ENCODE measurements around the gene E2F3. TPM values are rescaled to one million over a fixed set of nuclear protein-coding genes. Genes with fewer than 3 reads are reported as not detected.

Gene E2F3
- total and polyA plus RNA-seq, 4 donors = 5.4 to 36.4 (median 17.0) TPM

DNA sequence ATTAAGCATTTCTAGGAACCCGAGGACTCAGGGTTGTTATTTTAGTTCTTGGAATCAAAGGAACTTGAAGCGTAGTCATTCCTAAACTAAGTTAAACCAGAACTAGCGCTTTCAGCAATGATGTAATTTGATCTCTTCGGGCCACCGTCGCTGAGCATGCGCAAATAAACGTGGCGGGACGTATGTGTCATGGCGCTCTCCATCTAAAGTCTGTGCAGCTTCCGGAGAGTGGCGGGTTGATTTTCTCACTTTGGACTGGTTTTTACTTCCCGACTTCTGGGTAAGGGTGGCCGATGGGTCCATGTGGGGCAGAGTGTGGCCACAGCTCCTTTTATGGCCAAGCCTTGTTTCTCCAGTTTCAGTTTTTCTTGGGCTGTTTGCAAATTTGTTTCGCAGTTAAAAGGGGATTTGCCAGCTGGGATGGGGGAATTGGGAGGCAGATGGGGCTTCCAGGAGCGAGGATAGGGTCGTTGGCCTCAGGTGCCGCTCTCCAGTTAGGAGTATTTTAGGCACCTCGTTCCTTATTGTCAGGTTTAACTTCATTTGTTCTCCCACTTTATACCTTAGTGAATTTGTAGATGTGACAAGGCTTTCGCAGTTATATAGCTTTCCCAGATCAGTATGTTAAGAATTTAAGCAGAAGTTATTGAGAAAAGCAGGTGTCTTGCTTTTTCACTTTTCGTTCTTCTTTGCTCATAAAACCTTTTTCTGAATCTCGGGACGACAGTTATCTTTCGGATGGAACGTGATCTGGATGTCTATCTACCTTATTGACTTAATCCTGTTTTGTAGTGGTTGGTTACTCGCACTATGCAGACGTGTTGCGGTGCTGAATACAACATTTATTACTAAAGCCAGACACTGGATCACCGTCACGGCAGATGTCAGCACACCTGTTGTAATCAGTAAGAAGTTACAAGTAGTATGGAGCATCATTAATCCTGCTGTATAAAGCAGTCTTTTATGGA lies 132.9 kb downstream of the E2F3 start, which contains the start of gene CDKAL1:
Gene CDKAL1, plus strand, starts transcription at position 163 of the 968 bp plus-strand sequence. CDS start 11,894 bp downstream, outside the sequence.
- Histone ChIP-seq H3K4me3 (ENCODE audit: low read depth, low read length) (peak within 1 kb of the TSS; percentile 84), H3K27ac (ENCODE audit: low read depth, low read length) (peak within 1 kb of the TSS; percentile 89), H3K27me3 (ENCODE audit: control insufficient read depth, insufficient read depth, low read length) (no peaks in the 10 kb centered on the region), H3K9me3 (ENCODE audit: control insufficient read depth, insufficient read depth, low read length) (no peaks in the 10 kb centered on the region), H3K4me1 (ENCODE audit: control insufficient read depth, insufficient read depth, low read length) (peaks cover 3% of the 10 kb centered on the region), H3K36me3 (ENCODE audit: control insufficient read depth, insufficient read depth, low read length) (peaks cover 2% of the 10 kb centered on the region)
- DNase-seq (ENCODE audit: low read depth in 4 of 6, low spot score in 6 of 6) = peak; percentile 87 to 98 (median 92)
- 1% methylated on average over 19 of the region's 31 CpGs for WGBS (ENCODE audit: insufficient coverage)

GRCh38 chr6:20538131-20538662 lies 136.5 kb downstream of the E2F3 start:
- DNase-seq (ENCODE audit: low read depth in 4 of 6, low spot score in 6 of 6) = no peak
- peaks cover 3% of the 10 kb centered on the region for H3K4me1 ChIP-seq (ENCODE audit: control insufficient read depth, insufficient read depth, low read length)
- no CpG with 5 or more reads among the region's 1 CpG for WGBS (ENCODE audit: insufficient coverage)

GRCh38 chr6:20538907-20539306 lies 137.2 kb downstream of the E2F3 start:
- WGBS (ENCODE audit: insufficient coverage) = 100% methylated on average over 1 of the region's 4 CpGs
- H3K4me1 ChIP-seq (ENCODE audit: control insufficient read depth, insufficient read depth, low read length) = peaks cover 3% of the 10 kb centered on the region
- no peak overlapping the region for H3K4me3 ChIP-seq (ENCODE audit: low read depth, low read length)
- no peaks in the 10 kb centered on the region for H3K27me3 ChIP-seq (ENCODE audit: control insufficient read depth, insufficient read depth, low read length)
- H3K9me3 ChIP-seq (ENCODE audit: control insufficient read depth, insufficient read depth, low read length) = no peaks in the 10 kb centered on the region
- no peak overlapping the region for H3K27ac ChIP-seq (ENCODE audit: low read depth, low read length)
- no peak for DNase-seq (ENCODE audit: low read depth in 4 of 6, low spot score in 6 of 6)
- peaks cover 2% of the 10 kb centered on the region for H3K36me3 ChIP-seq (ENCODE audit: control insufficient read depth, insufficient read depth, low read length)

More at GRCh38 chr6:20538131-20538662, 136.5 kb downstream of the E2F3 start:
- Histone ChIP-seq H3K9me3 (ENCODE audit: control insufficient read depth, insufficient read depth, low read length) (no peaks in the 10 kb centered on the region), H3K36me3 (ENCODE audit: control insufficient read depth, insufficient read depth, low read length) (peaks cover 2% of the 10 kb centered on the region), H3K4me3 (ENCODE audit: low read depth, low read length) (no peak overlapping the region), H3K27ac (ENCODE audit: low read depth, low read length) (no peak overlapping the region), H3K27me3 (ENCODE audit: control insufficient read depth, insufficient read depth, low read length) (no peaks in the 10 kb centered on the region)

DNA sequence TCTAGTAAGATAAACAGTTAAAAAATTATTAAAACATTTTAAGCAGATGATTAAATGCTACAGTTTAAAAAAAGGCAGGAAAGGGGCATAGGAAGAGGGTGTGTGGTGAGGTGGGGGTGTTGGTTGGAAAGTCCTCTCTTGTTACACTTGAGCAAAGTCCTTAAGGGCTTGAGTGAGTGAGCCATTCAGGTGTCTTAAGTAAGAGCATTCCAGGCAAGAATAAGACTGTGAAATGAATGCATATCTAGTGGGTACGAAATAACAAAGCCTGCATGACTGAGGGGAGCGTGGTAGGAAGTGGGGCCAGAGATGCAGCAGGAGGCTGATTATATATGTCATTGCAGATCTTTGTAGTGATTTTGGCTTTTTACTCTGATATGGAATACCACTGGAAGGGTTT lies 137.7 kb downstream of the E2F3 start:
- H3K4me3 ChIP-seq (ENCODE audit: low read depth, low read length) = no peak overlapping the region
- DNase-seq (ENCODE audit: low read depth in 4 of 6, low spot score in 6 of 6) = no peak
- peaks cover 3% of the 10 kb centered on the region for H3K4me1 ChIP-seq (ENCODE audit: control insufficient read depth, insufficient read depth, low read length)
- 93% methylated on average over 2 of the region's 2 CpGs for WGBS (ENCODE audit: insufficient coverage)
- H3K9me3 ChIP-seq (ENCODE audit: control insufficient read depth, insufficient read depth, low read length) = no peaks in the 10 kb centered on the region
- no peaks in the 10 kb centered on the region for H3K27me3 ChIP-seq (ENCODE audit: control insufficient read depth, insufficient read depth, low read length)
- peaks cover 2% of the 10 kb centered on the region for H3K36me3 ChIP-seq (ENCODE audit: control insufficient read depth, insufficient read depth, low read length)
- no peak overlapping the region for H3K27ac ChIP-seq (ENCODE audit: low read depth, low read length)

DNA sequence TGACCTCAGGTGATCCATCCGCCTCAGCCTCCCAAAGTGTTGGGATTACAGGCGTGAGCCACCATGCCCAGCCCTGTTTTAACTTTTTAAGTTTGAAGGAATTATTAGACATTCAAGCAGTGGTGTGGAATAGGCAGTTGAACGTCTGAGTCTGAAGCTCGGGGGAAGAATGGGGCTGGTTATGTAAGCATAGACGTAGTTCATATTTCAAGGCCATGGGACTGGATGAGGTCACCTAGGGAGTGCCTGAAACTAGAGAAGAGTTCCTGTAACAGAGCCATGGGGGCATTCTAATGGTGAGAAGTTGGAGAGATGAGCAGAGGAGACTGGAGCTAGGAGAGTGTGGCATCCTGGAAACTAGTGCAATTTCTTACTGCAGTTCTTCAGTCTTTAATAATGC lies 139.0 kb downstream of the E2F3 start:
- Histone ChIP-seq H3K9me3 (ENCODE audit: control insufficient read depth, insufficient read depth, low read length) (no peaks in the 10 kb centered on the region), H3K4me3 (ENCODE audit: low read depth, low read length) (no peak overlapping the region), H3K36me3 (ENCODE audit: control insufficient read depth, insufficient read depth, low read length) (peaks cover 5% of the 10 kb centered on the region), H3K4me1 (ENCODE audit: control insufficient read depth, insufficient read depth, low read length) (peaks cover 3% of the 10 kb centered on the region), H3K27ac (ENCODE audit: low read depth, low read length) (no peak overlapping the region), H3K27me3 (ENCODE audit: control insufficient read depth, insufficient read depth, low read length) (no peaks in the 10 kb centered on the region)
- DNase-seq (ENCODE audit: low read depth in 4 of 6, low spot score in 6 of 6) = no peak
- 92% methylated on average over 5 of the region's 5 CpGs for WGBS (ENCODE audit: insufficient coverage)

DNA sequence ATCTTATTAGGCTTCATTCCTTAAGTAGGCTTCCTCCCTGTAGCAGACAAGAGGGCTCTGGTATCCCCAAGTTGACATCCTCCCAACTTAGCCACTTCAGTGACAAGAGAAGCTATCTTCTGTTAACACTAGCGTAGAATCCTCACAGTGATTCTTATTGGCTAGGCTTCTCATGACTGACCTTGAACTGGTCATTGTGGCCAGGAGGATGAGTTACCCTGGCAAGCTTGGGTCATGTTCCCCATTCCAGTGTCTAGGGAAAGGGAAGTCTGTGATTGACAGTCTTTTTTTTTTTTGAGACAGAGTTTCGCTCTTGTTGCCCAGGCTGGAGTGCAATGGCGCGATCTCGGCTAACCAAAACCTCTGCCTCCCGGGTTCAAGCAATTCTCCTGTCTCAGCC lies 139.7 kb downstream of the E2F3 start:
- WGBS (ENCODE audit: insufficient coverage) = 98% methylated on average over 5 of the region's 6 CpGs
- H3K4me3 ChIP-seq (ENCODE audit: low read depth, low read length) = no peak overlapping the region

GRCh38 chr6:20542927-20543602 lies 141.4 kb downstream of the E2F3 start:
- Histone ChIP-seq H3K4me1 (ENCODE audit: control insufficient read depth, insufficient read depth, low read length) (no peaks in the 10 kb centered on the region), H3K27me3 (ENCODE audit: control insufficient read depth, insufficient read depth, low read length) (no peaks in the 10 kb centered on the region), H3K9me3 (ENCODE audit: control insufficient read depth, insufficient read depth, low read length) (no peaks in the 10 kb centered on the region), H3K27ac (ENCODE audit: low read depth, low read length) (no peak overlapping the region), H3K36me3 (ENCODE audit: control insufficient read depth, insufficient read depth, low read length) (peaks cover 8% of the 10 kb centered on the region), H3K4me3 (ENCODE audit: low read depth, low read length) (no peak overlapping the region)
- no peak for DNase-seq (ENCODE audit: low read depth in 4 of 6, low spot score in 6 of 6)
- WGBS (ENCODE audit: insufficient coverage) = no CpG with 5 or more reads among the region's 2 CpGs

More for the DNA sequence above, 139.7 kb downstream of the E2F3 start:
- Histone ChIP-seq H3K36me3 (ENCODE audit: control insufficient read depth, insufficient read depth, low read length) (peaks cover 5% of the 10 kb centered on the region), H3K27ac (ENCODE audit: low read depth, low read length) (no peak overlapping the region), H3K4me1 (ENCODE audit: control insufficient read depth, insufficient read depth, low read length) (no peaks in the 10 kb centered on the region), H3K9me3 (ENCODE audit: control insufficient read depth, insufficient read depth, low read length) (no peaks in the 10 kb centered on the region), H3K27me3 (ENCODE audit: control insufficient read depth, insufficient read depth, low read length) (no peaks in the 10 kb centered on the region)
- no peak for DNase-seq (ENCODE audit: low read depth in 4 of 6, low spot score in 6 of 6)

Small RNA genes lying within 50 kb of the gene (small RNA-seq; reads per million reads assigned to genes)
- gene RF00019 (ENCODE audit: low replicate concordance) (not detected), gene RNU6-141P (ENCODE audit: low replicate concordance) (not detected)

Other genes starting within 250 kb of the E2F3 start
- 10 to 100 TPM; 15.8 to 18.5 TPM for gene MBOAT1, start 189.4 kb upstream of the E2F3 start, total RNA-seq
- 1 to 10 TPM; 2.5 to 3.7 TPM for gene MBOAT1, start 189.4 kb upstream of the E2F3 start, polyA plus RNA-seq (ENCODE audit: insufficient read length in 2 of 2)
- gene CDKAL1, start 132.6 kb downstream of the E2F3 start, total RNA-seq = 10 to 100 TPM; 27.6 to 34.2 TPM
- 10 to 100 TPM; 15.1 to 16.4 TPM for gene CDKAL1, start 132.6 kb downstream of the E2F3 start, polyA plus RNA-seq (ENCODE audit: insufficient read length in 2 of 2)